Esophagus (tissue), 2 donors: ENCODE results near the gene NPNT. TPM values are rescaled to one million over a fixed set of nuclear protein-coding genes. Genes with fewer than 3 reads are reported as not detected.

ENCODE experiments used
- H3K27ac ChIP-seq, 2 donors: one replicate each; pipeline ENCODE4 v1.5.1; 2013; ENCODE audit warnings: low read depth in 2 of 2, mild to moderate bottlenecking in 2 of 2, inconsistent platforms in 1 of 2, low read length in 1 of 2, moderate library complexity in 1 of 2
- H3K27me3 ChIP-seq, 2 donors: one replicate each; pipeline ENCODE4 v1.6.1; 2013; ENCODE audit warnings: low read length in 2 of 2, control low read depth in 1 of 2, mild to moderate bottlenecking in 1 of 2; ENCODE audit not compliant: insufficient read depth in 2 of 2, control insufficient read depth in 1 of 2
- H3K36me3 ChIP-seq, 2 donors: one replicate each; pipeline ENCODE4 v1.6.1; 2013; ENCODE audit warnings: low read length in 1 of 2; ENCODE audit not compliant: control insufficient read depth in 2 of 2, insufficient read depth in 2 of 2
- H3K4me1 ChIP-seq, 2 donors: one replicate each; pipeline ENCODE4 v1.6.1; 2013; ENCODE audit warnings: low read length in 1 of 2; ENCODE audit not compliant: control insufficient read depth in 2 of 2, insufficient read depth in 2 of 2
- H3K4me3 ChIP-seq, 2 donors: one replicate each; pipeline ENCODE4 v1.5.1; 2013; ENCODE audit warnings: low read length in 2 of 2, mild to moderate bottlenecking in 2 of 2, low read depth in 1 of 2, moderate library complexity in 1 of 2
- H3K9me3 ChIP-seq, 2 donors: one replicate each; pipeline ENCODE4 v1.6.1; 2013; ENCODE audit warnings: mild to moderate bottlenecking in 2 of 2, low read depth in 1 of 2, low read length in 1 of 2, moderate library complexity in 1 of 2; ENCODE audit not compliant: control insufficient read depth in 2 of 2, insufficient read depth in 1 of 2
- WGBS, 2 donors: extraction: QIAGEN DNeasy Blood & Tissue Kit; methylation state at CpG; one replicate each; pipeline ENCODE4 v1.1.7; 2013; 5-methylcytosine and 5-hydroxymethylcytosine counted together
- polyA plus RNA-seq, 2 donors: library from polyadenylated mRNA; stranded (reverse); fragments of 200-250 nt; gene quantifications; one replicate each; pipeline ENCODE4 v1.2.3, GENCODE V29; 2013
- donor health status: healthy with polysubstance abuse.
- donor health status: Bipolar disorder and iron deficiency.

The NPNT gene
- polyA plus RNA-seq, 2 donors = 11.2 to 15.6 TPM

GRCh38 chr4:105965183-105965800 lies 70.0 kb downstream of the NPNT start:
- no peaks in the 10 kb centered on the region for H3K27me3 ChIP-seq
- no peaks in the 10 kb centered on the region for H3K4me1 ChIP-seq
- no peaks in the 10 kb centered on the region for H3K36me3 ChIP-seq
- no peak overlapping the region for H3K27ac ChIP-seq
- H3K9me3 ChIP-seq = no peaks in the 10 kb centered on the region
- WGBS, 2 donors = 45 to 56% methylated on average over 6 of the region's 6 CpGs
- no peak overlapping the region for H3K4me3 ChIP-seq

DNA sequence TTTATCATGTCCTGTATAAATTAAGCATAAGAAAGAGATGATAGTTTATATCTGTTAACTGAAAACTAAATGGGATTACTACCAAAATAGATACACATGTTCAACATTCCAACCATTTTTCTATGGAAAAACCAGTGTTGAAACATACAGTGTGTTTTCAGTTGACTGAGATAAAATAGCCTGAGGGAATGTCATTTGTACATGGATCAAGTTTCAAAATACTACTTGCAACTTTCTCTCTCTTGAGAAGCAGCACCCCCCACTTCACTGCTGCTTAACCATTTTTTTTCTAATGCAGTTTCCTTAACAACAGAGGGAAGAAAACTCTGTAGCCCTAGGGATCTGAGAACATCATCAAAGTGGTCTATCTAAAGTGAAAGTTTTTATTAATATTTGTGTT lies 70.8 kb downstream of the NPNT start:
- H3K4me1 ChIP-seq = no peaks in the 10 kb centered on the region
- H3K27ac ChIP-seq = no peak overlapping the region
- H3K36me3 ChIP-seq = no peaks in the 10 kb centered on the region
- no peaks in the 10 kb centered on the region for H3K27me3 ChIP-seq
- H3K9me3 ChIP-seq = no peaks in the 10 kb centered on the region
- no peak overlapping the region for H3K4me3 ChIP-seq

DNA sequence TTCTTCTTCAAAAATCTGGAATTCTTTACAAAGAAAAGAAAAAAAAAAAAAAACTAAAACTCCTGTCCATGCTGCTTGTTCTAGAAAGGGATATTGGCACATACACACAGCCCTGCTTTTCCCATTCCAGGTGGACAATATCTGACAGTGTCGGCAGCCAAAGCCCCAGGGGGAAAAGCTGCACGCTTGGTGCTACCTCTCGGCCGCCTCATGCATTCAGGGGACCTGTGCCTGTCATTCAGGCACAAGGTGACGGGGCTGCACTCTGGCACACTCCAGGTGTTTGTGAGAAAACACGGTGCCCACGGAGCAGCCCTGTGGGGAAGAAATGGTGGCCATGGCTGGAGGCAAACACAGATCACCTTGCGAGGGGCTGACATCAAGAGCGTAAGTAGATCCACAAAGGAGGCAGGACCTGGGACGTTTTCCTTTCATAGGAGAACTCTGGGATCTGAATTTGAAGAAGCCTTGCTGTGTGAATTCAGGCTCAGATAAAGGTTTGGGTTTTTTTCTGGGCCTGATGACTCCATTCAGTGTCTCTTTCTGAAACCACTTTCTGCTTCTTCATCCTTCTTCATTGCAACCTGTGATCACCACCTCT lies 71.9 kb downstream of the NPNT start:
- Histone ChIP-seq H3K27me3 (no peaks in the 10 kb centered on the region), H3K4me3 (no peak overlapping the region), H3K9me3 (no peaks in the 10 kb centered on the region), H3K4me1 (no peaks in the 10 kb centered on the region), H3K27ac (no peak overlapping the region), H3K36me3 (no peaks in the 10 kb centered on the region)
- WGBS, 2 donors = 47 to 67% methylated on average over 10 of the region's 10 CpGs

GRCh38 chr4:105969575-105969974 lies 74.3 kb downstream of the NPNT start:
- no peaks in the 10 kb centered on the region for H3K4me1 ChIP-seq
- WGBS, 2 donors = 73 to 86% methylated on average over 2 of the region's 2 CpGs
- H3K9me3 ChIP-seq = no peaks in the 10 kb centered on the region
- H3K4me3 ChIP-seq = no peak overlapping the region
- H3K36me3 ChIP-seq = no peaks in the 10 kb centered on the region
- no peaks in the 10 kb centered on the region for H3K27me3 ChIP-seq
- no peak overlapping the region for H3K27ac ChIP-seq

- Histone ChIP-seq H3K4me1 (no peaks in the 10 kb centered on the region), H3K27ac (no peak overlapping the region), H3K27me3 (no peaks in the 10 kb centered on the region), H3K4me3 (no peak overlapping the region), H3K36me3 (no peaks in the 10 kb centered on the region), H3K9me3 (no peaks in the 10 kb centered on the region)
- WGBS, 2 donors = 81 to 86% methylated on average over 1 of the region's 1 CpG
Measured at GRCh38 chr4:105970371-105970770, 75.1 kb downstream of the NPNT start.

DNA sequence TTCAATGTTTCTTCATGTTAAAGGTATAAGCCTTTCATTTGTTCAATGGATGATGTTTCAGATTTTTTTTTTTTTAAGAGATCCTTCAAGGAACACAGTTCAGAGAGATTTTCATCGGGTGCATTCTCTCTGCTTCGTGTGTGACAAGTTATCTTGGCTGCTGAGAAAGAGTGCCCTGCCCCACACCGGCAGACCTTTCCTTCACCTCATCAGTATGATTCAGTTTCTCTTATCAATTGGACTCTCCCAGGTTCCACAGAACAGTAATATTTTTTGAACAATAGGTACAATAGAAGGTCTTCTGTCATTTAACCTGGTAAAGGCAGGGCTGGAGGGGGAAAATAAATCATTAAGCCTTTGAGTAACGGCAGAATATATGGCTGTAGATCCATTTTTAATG lies 75.8 kb downstream of the NPNT start:
- Histone ChIP-seq H3K9me3 (no peaks in the 10 kb centered on the region), H3K27ac (no peak overlapping the region), H3K4me1 (no peaks in the 10 kb centered on the region), H3K27me3 (no peaks in the 10 kb centered on the region), H3K36me3 (no peaks in the 10 kb centered on the region), H3K4me3 (no peak overlapping the region)
- 70 to 73% methylated on average over 4 of the region's 4 CpGs for WGBS, 2 donors

- no peaks in the 10 kb centered on the region for H3K4me1 ChIP-seq
- H3K36me3 ChIP-seq = no peaks in the 10 kb centered on the region
- H3K27me3 ChIP-seq = no peaks in the 10 kb centered on the region
- WGBS, 2 donors = 81 to 91% methylated on average over 5 of the region's 5 CpGs
- no peaks in the 10 kb centered on the region for H3K9me3 ChIP-seq
- no peak overlapping the region for H3K27ac ChIP-seq
- no peak overlapping the region for H3K4me3 ChIP-seq
Measured at GRCh38 chr4:105972946-105973621, 77.8 kb downstream of the NPNT start.

- WGBS, 2 donors = 71 to 84% methylated on average over 3 of the region's 3 CpGs
- no peaks in the 10 kb centered on the region for H3K4me1 ChIP-seq
- no peak overlapping the region for H3K4me3 ChIP-seq
Measured at GRCh38 chr4:105976915-105977314, 81.6 kb downstream of the NPNT start.

GRCh38 chr4:105978684-105979296 lies 83.5 kb downstream of the NPNT start:
- Histone ChIP-seq H3K4me1 (no peaks in the 10 kb centered on the region), H3K9me3 (no peaks in the 10 kb centered on the region), H3K27me3 (no peaks in the 10 kb centered on the region), H3K4me3 (no peak overlapping the region), H3K36me3 (no peaks in the 10 kb centered on the region), H3K27ac (no peak overlapping the region)
- whole genome bisulfite sequencing, 2 donors = 45 to 52% methylated on average over 2 of the region's 2 CpGs

More at GRCh38 chr4:105976915-105977314, 81.6 kb downstream of the NPNT start:
- H3K36me3 ChIP-seq = no peaks in the 10 kb centered on the region
- no peaks in the 10 kb centered on the region for H3K9me3 ChIP-seq
- H3K27ac ChIP-seq = no peak overlapping the region
- H3K27me3 ChIP-seq = no peaks in the 10 kb centered on the region
